Measurements from ENCODE around the gene CDC42SE1.

DNA sequence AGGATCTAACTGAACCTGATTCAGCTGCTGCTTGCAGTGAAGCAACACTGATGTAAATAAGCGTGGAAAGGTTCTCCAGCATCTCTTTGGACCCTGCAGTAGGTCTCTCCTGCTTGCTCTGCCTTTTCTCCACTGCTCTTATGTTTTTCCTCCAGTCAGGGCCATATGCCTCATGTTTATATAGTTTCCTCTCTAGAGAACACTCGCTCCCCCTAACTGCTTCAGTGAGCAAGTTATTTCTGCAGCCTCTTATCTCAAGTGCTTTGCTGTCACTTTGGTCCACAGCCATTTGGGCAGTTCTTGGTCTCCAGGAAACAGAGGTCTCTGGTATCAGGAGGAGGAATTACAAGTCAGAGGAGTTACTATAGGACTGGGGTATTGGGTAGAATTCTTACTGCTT lies 45.9 kb downstream of the CDC42SE1 start:
- TF ChIP-seq POLR2AphosphoS5 (IDR thresholded peaks at IDR 0.05; ENCODE audit: low read depth, low read length), result no peak
- TF ChIP-seq TAF1 (IDR thresholded peaks at IDR 0.05; ENCODE audit: borderline replicate concordance, insufficient read depth, low read length), result no peak
- TF ChIP-seq FOXP2 (optimal IDR thresholded peaks at IDR 0.05; ENCODE audit: borderline replicate concordance, extremely low read depth, extremely low read length, insufficient read depth), result no peak
- TF ChIP-seq SIN3A (IDR thresholded peaks at IDR 0.05; ENCODE audit: borderline replicate concordance, insufficient read depth, low read length), result no peak
- TF ChIP-seq, protein P1, sequence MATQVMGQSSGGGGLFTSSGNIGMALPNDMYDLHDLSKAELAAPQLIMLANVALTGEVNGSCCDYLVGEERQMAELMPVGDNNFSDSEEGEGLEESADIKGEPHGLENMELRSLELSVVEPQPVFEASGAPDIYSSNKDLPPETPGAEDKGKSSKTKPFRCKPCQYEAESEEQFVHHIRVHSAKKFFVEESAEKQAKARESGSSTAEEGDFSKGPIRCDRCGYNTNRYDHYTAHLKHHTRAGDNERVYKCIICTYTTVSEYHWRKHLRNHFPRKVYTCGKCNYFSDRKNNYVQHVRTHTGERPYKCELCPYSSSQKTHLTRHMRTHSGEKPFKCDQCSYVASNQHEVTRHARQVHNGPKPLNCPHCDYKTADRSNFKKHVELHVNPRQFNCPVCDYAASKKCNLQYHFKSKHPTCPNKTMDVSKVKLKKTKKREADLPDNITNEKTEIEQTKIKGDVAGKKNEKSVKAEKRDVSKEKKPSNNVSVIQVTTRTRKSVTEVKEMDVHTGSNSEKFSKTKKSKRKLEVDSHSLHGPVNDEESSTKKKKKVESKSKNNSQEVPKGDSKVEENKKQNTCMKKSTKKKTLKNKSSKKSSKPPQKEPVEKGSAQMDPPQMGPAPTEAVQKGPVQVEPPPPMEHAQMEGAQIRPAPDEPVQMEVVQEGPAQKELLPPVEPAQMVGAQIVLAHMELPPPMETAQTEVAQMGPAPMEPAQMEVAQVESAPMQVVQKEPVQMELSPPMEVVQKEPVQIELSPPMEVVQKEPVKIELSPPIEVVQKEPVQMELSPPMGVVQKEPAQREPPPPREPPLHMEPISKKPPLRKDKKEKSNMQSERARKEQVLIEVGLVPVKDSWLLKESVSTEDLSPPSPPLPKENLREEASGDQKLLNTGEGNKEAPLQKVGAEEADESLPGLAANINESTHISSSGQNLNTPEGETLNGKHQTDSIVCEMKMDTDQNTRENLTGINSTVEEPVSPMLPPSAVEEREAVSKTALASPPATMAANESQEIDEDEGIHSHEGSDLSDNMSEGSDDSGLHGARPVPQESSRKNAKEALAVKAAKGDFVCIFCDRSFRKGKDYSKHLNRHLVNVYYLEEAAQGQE (IDR thresholded peaks at IDR 0.05; ENCODE audit: insufficient read depth in 1 of 2, low read depth in 2 of 2, low read length in 2 of 2), result no peak

All from PFSK-1 (cell line).